Measurements from ENCODE around the gene GLYATL1B. TPM values are rescaled to one million over a fixed set of nuclear protein-coding genes. Genes with fewer than 3 reads are reported as not detected.
"Not testable (repeated sequence)": the region's sequence is repeated elsewhere in the genome, so short reads cannot be mapped to it uniquely, and the experiment has no call there.

The GLYATL1B gene
- total and polyA plus RNA-seq, 2 donors (not counting 1 experiment from before 2014, with no cell fraction given) = not detected

DNA sequence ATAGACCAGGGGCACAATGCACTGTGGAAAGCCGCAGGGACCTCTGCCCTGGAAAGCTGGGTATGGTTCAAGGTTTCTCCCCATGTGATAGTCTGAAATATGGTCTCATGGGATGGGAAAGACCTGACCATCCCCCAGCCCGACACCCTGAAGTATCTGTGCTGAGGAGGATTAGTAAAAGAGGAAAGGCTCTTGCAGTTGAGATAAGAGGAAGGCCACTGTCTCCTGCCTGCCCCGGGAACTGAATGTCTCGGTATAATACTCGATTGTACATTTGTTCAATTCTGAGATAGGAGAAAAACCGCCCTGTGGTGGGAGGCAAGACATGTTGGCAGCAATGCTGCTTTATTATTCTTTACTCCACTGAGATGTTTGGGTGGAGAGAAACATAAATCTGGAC lies 50.4 kb downstream of the GLYATL1B start:
- H3K79me2 ChIP-seq (ENCODE audit: control insufficient read depth, insufficient read depth, low read length) = peaks cover 28% of the 10 kb centered on the region
- H3K4me3 ChIP-seq (ENCODE audit: control extremely low read depth in 1 of 5, extremely low read depth in 1 of 5, insufficient read depth in 1 of 5, low read depth in 2 of 5, low read length in 4 of 5); H3K27ac ChIP-seq (ENCODE audit: low read length in 2 of 2); H3K27me3 ChIP-seq (replicated peaks in 1 of 4; ENCODE audit: control extremely low read depth in 1 of 4, control insufficient read depth in 3 of 4, insufficient read depth in 4 of 4, low read length in 3 of 4); H4K20me1 ChIP-seq (ENCODE audit: control insufficient read depth, insufficient read depth, low read length, poor library complexity, severe bottlenecking); H3K9me3 Mint-ChIP-seq (ENCODE audit: insufficient read depth); ATAC-seq (ENCODE audit: low read depth); H3K4me3 Mint-ChIP-seq; H3K27ac Mint-ChIP-seq; DNase-seq; H3K9ac ChIP-seq (ENCODE audit: low read length); H3K27me3 Mint-ChIP-seq; H3K9me3 ChIP-seq (ENCODE audit: control extremely low read depth in 1 of 3, control insufficient read depth in 2 of 3, insufficient read depth in 1 of 3, low read length in 2 of 3); H3K4me2 ChIP-seq (replicated peaks; ENCODE audit: low read depth, low read length, poor library complexity, severe bottlenecking): not testable (repeated sequence)
- POLR2A ChIA-PET = interaction anchor here (0.8 to 2.3 kb wide), 3 partner anchors 9 to 78 kb away, joined by 3 to 10 read pairs (median 10); partner anchors contain the start of gene FAM111B
- peaks cover 38% of the 10 kb centered on the region for H3K4me1 Mint-ChIP-seq
- 100% methylated on average over 3 of the region's 6 CpGs for WGBS (ENCODE audit: insufficient coverage)
- CTCF ChIA-PET = interaction anchor here (0.7 to 5.6 kb wide), 52 partner anchors 8 to 593 kb away, joined by 3 to 79 read pairs (median 6); partner anchors contain the start of genes FAM111B, LPXN and OR5A1
- intact Hi-C loops (cut with micrococcal nuclease) = loop anchor here (1.0 to 5.0 kb wide), 7 partner anchors 34 to 1789 kb away; no protein-coding TSS in a partner anchor
- peak overlapping the region; percentile 82 for H2AFZ ChIP-seq (ENCODE audit: insufficient read depth, low read depth, low read length, poor library complexity, severe bottlenecking)
- H3K36me3 ChIP-seq (replicated peaks in 1 of 2; ENCODE audit: control extremely low read depth in 1 of 2, control insufficient read depth in 1 of 2, extremely low read depth in 1 of 2, insufficient read depth in 2 of 2, low read length in 1 of 2) = peaks cover 4 to 36% of the 10 kb centered on the region in 2 experiments
- peaks cover 16 to 23% of the 10 kb centered on the region in 2 donors for H3K4me1 ChIP-seq (ENCODE audit: control insufficient read depth in 2 of 2, insufficient read depth in 2 of 2, low read length in 2 of 2)

GRCh38 chr11:59137190-59137589 lies 51.1 kb downstream of the GLYATL1B start:
- H3K9ac ChIP-seq (ENCODE audit: low read length) = no peak overlapping the region
- WGBS (ENCODE audit: insufficient coverage) = 95% methylated on average over 15 of the region's 17 CpGs
- peaks cover under 1 to 3% (median 2%) of the 10 kb centered on the region in 3 donors for H3K9me3 ChIP-seq (ENCODE audit: control extremely low read depth in 1 of 3, control insufficient read depth in 2 of 3, insufficient read depth in 1 of 3, low read length in 2 of 3)
- H2AFZ ChIP-seq (ENCODE audit: insufficient read depth, low read depth, low read length, poor library complexity, severe bottlenecking) = no peak overlapping the region
- ChIA-PET CTCF (interaction anchor here (1.3 to 5.6 kb wide), 5 partner anchors 10 to 569 kb away, joined by 3 to 63 read pairs (median 14); partner anchors contain the start of gene DTX4), POLR2A (no interaction called here)
- H3K4me3 ChIP-seq (ENCODE audit: control extremely low read depth in 1 of 5, extremely low read depth in 1 of 5, insufficient read depth in 1 of 5, low read depth in 2 of 5, low read length in 4 of 5) = no peak overlapping the region
- peaks cover 22 to 27% of the 10 kb centered on the region in 2 donors for H3K4me1 ChIP-seq (ENCODE audit: control insufficient read depth in 2 of 2, insufficient read depth in 2 of 2, low read length in 2 of 2)
- ATAC-seq (ENCODE audit: low read depth) = no peak
- Mint-ChIP-seq H3K9me3 (ENCODE audit: insufficient read depth) (peaks cover 1% of the 10 kb centered on the region), H3K4me3 (no peak overlapping the region), H3K27ac (no peak overlapping the region), H3K4me1 (peaks cover 43% of the 10 kb centered on the region), H3K27me3 (no peaks in the 10 kb centered on the region)
- peaks cover 31% of the 10 kb centered on the region for H3K79me2 ChIP-seq (ENCODE audit: control insufficient read depth, insufficient read depth, low read length)
- no peaks in the 10 kb centered on the region for H3K27me3 ChIP-seq (replicated peaks in 1 of 4; ENCODE audit: control extremely low read depth in 1 of 4, control insufficient read depth in 3 of 4, insufficient read depth in 4 of 4, low read length in 3 of 4)
- intact Hi-C loops (cut with micrococcal nuclease) = loop anchor here (5.0 kb wide), 1 partner anchor 1790 kb away; no protein-coding TSS in a partner anchor
- no peak overlapping the region for H3K4me2 ChIP-seq (replicated peaks; ENCODE audit: low read depth, low read length, poor library complexity, severe bottlenecking)
- no peak overlapping the region for H3K27ac ChIP-seq (ENCODE audit: low read length in 2 of 2)
- TF ChIP-seq CTCF (IDR thresholded peaks at IDR 0.05) (no peak), EZH2 (IDR thresholded peaks at IDR 0.05; ENCODE audit: borderline replicate concordance, insufficient read depth, low read depth, low read length, poor library complexity, severe bottlenecking) (no peak)
- H4K20me1 ChIP-seq (ENCODE audit: control insufficient read depth, insufficient read depth, low read length, poor library complexity, severe bottlenecking) = no peaks in the 10 kb centered on the region
- no peak for DNase-seq
- peaks cover 4 to 31% of the 10 kb centered on the region in 2 experiments for H3K36me3 ChIP-seq (replicated peaks in 1 of 2; ENCODE audit: control extremely low read depth in 1 of 2, control insufficient read depth in 1 of 2, extremely low read depth in 1 of 2, insufficient read depth in 2 of 2, low read length in 1 of 2)

Data from B cell (primary cell).